SKM-1 treated with dmso at 0.1 percent for 144 hours (cell line): ENCODE data around the gene STRIP2.
"Not testable (repeated sequence)": the region's sequence is repeated elsewhere in the genome, so short reads cannot be mapped to it uniquely, and the experiment has no call there.

Experiments used
- DNase-seq: peaks from one replicate; lab custom pipeline; 2025; ENCODE audit not compliant: unreplicated experiment; lab: John Stamatoyannopoulos, UW

The STRIP2 gene

DNA sequence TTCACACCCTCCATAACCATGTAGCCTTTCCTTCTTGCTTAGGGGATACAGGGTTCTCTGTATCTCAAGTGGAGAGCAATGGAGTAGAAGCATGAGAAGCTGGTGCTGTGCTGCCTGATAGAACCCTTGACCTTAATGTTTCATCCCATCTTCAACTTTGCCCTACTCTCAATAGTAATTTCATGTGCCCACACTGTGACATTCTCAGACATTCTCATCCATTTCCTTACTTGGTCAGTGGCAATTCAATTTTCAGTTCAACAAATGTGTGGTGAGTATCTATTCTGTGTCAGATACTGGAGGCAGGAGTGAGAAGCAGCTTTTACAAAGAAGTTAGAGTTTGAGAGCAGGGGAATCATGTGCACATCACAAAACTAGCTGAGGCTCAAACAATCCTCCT is 16.1 kb downstream of the STRIP2 start:
- no peak for DNase-seq

GRCh38 chr7:129452589-129453231 is 18.5 kb downstream of the STRIP2 start:
- DNase-seq, result no peak

DNA sequence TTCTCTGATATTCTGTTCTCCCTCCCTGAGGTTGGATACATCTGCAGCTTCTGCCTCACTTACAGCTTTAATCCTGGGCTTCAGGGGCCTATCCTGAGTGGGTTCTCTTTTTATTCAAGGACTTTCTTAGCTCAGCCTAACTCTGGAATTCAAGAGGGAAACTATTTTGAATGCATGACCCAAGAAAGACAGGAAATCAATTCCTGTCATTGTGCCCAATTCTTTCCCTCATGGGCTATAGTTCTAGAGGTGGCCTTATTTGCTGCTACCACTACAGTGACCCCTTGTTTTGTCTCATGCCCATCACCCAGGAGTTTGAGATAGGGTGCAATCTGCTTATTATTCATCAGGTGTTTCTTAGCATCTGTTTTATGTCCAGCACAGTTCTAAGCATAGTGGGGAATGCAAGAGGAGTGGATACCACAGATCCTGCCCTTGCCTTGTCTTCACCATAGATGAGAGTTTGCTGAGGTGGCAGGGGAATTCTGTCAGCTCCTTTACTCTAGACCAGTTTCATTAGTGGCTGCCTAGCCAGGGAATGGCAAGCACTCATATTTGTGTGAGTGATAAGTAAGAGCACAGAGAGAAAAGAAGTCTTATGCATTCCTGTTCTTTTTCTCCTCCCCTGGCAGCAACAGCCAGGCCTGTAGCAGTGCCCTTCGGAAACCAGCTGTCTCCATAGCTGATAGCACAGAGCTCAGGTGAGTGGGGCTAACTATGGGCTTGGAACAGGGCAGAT is 19.4 kb downstream of the STRIP2 start:
- no peak for DNase-seq

GRCh38 chr7:129454249-129454551 is 20.0 kb downstream of the STRIP2 start:
- DNase-seq, result no peak

DNA sequence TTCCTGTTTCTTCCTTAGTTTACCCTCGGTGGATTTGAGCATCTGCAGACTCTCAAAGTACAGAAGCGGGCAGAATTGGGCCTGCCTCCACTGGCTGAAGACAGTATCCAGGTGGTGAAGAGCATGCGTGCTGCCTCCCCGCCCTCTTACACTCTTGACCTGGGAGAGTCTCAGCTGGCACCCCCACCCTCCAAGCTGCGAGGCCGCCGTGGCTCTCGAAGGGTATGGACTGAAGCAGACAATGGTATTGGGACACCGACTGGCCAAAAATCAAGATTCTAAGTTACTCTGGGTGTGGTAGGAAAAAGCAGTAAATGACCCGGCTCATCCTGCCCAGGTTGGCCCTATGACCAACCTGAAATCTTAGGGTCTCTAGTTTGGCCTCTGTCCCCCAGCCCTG is 22.2 kb downstream of the STRIP2 start:
- DNase-seq, result no peak

- DNase-seq, result no peak
These were observed 22.9 kb downstream of the STRIP2 start for GRCh38 chr7:129457101-129457500.

- no peak for DNase-seq
These were observed 23.9 kb downstream of the STRIP2 start for GRCh38 chr7:129458171-129458570.

GRCh38 chr7:129461809-129462208 is 27.6 kb downstream of the STRIP2 start:
- DNase-seq, result no peak

DNA sequence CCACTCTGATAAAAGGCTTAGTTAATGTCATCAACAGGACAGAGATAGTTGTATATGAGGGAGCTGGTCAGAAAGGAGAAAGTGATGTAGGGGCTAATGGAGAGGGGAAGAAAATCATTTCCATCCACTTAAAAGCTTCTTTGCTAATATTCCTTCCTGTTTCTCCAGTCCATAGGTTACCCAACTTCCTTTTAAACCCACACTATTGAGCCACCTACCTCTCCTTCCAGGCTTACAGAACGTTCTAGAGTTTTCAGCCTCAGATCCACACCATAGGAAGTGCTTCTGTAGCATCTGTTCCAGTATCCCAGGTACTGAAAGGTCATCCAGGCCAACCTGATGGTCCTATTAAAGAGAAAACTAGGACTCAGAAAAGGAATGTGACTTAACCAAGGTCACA is 28.2 kb downstream of the STRIP2 start:
- DNase-seq, result peak; percentile 85

DNA sequence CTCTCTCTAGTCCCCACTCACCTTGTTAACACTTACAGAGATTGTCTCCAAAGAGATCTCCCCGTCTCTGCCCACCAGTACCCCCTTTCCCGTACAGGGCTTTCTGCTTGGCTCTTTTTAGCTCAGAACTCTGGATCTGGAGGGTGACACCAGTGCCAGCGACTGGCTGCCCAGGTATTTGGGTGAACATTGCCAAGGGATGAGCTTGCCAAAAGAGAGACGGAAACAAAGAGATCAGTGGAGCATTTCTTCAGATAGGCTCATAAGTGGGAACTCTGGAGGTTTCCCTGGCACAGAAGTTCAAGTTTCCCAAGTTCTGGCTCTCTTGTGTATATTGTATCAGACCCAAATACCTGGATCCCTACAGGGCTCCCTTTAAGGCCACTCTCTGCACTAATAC is 30.0 kb downstream of the STRIP2 start:
- no peak for DNase-seq

DNA sequence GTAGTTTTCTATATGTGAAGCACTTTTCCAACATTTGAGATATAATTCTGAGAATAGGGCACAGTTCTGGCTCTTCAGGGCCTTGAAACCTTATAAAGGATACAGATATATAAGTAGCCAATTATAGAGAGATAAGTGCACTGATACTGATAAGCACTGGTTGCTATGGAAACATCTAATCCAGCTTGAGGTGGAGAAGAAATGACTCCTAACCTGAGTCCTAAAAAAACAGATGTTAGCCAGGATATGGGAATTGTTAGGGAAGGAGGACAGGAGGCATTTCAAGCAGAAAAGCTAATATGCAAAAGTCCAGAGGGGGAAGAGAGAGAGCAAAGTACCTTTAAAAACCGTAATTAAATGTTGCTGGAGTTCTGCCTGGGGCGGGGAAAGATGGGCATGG is 30.8 kb downstream of the STRIP2 start:
- no peak for DNase-seq

- no peak for DNase-seq
These were observed 32.6 kb downstream of the STRIP2 start for GRCh38 chr7:129466796-129467195.

- no peak for DNase-seq
These were observed 33.9 kb downstream of the STRIP2 start for GRCh38 chr7:129468087-129468486.

- no peak for DNase-seq
These were observed 34.3 kb downstream of the STRIP2 start for GRCh38 chr7:129468547-129468946.

GRCh38 chr7:129469930-129470329 is 35.7 kb downstream of the STRIP2 start:
- DNase-seq, result no peak

DNA sequence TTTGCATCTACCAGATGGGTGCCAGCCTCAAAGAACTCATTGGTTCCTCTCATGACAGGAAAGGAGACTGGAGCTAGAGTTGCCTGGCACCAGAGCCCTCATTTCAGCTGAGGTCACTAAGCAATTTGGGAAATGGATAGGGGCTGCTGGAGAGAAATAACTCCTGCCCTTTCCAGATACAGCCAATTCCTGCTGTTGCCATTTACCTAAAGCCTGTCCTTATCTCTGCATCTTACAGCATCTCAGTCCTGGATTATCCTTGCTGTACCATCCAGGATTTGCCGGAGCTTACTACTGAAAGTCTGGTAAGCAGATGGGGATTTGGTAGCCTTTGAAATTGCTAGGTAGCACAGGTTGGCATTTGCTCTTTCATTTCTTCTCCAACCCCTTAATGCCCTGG is 36.2 kb downstream of the STRIP2 start:
- DNase-seq, result no peak

GRCh38 chr7:129471402-129471827 is 37.2 kb downstream of the STRIP2 start:
- DNase-seq, result no peak

GRCh38 chr7:129475931-129476330 is 41.7 kb downstream of the STRIP2 start:
- not testable (repeated sequence) for DNase-seq

- not testable (repeated sequence) for DNase-seq
These were observed 42.2 kb downstream of the STRIP2 start for GRCh38 chr7:129476398-129476797.

- DNase-seq, result no peak
These were observed 45.6 kb downstream of the STRIP2 start for GRCh38 chr7:129479831-129480230.

GRCh38 chr7:129480674-129481363 is 46.6 kb downstream of the STRIP2 start:
- no peak for DNase-seq

- not testable (repeated sequence) for DNase-seq
These were observed 47.1 kb downstream of the STRIP2 start for GRCh38 chr7:129481376-129481775.
